HG02970 (cell line): Measurements from ENCODE around the gene DVL2.

ENCODE experiments used
- ATAC-seq: cut with Tn5 transposase; IDR thresholded peaks from one replicate; pipeline ENCODE4 v1.9.1; 2021; ENCODE audit warnings: mild to moderate bottlenecking, moderate library complexity, moderate number of reproducible peaks; ENCODE audit not compliant: unreplicated experiment, low FRiP score

The DVL2 gene

GRCh38 chr17:7177954-7178477 lies 56.3 kb downstream of the DVL2 start:
- ATAC-seq: no peak

DNA sequence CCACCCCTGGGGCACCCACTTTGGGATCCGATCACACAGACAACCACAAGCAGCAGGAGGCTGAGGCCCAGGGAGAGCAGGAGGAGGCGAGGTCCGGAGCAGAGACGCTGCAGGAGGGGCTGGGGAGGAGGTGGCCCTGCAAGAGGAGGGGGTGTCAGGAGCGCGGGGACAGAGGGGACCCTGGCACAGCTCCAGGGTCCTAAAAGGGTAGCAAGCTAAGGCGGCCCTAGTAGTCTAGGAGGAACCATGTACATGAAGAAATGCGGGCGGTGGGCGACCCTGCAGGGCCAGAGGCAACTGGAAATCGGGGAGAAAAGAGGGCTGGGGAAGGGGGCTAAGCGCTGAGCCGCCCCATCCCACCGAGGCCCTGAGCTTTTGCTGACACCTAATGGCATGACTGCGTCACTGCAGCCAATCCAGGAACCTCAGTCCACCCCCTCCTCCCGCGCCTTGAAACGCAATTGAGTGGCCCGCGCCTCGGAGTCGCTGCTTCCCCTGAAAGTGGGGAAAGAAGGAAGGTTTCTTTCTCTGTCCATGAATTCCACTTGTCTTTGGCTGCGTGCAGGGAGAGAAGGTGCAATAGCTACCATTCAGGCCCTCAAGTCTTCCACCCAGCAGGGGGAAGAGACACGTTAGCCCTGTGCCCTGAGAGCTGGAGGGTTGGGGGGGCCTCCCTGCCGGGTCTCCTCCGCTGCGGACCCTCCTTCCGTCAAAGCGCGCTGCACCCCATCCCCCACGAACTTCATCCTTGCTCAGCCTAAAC lies 56.9 kb downstream of the DVL2 start:
- no peak for ATAC-seq

GRCh38 chr17:7176841-7177190 lies 57.5 kb downstream of the DVL2 start:
- ATAC-seq: no peak

- ATAC-seq: no peak
Measured at GRCh38 chr17:7176107-7176840, 58.0 kb downstream of the DVL2 start.
